ENCODE results near the gene PRLHR.

PRLHR gene

GRCh38 chr10:118570591-118570990 is 24.9 kb downstream of the PRLHR start:
- no peak for TF ChIP-seq CTCF (IDR thresholded peaks at IDR 0.05)

GRCh38 chr10:118569882-118570252 is 25.6 kb downstream of the PRLHR start:
- DNase-seq (ENCODE audit: low spot score): no peak
- no peak for TF ChIP-seq CTCF (IDR thresholded peaks at IDR 0.05)
- H3K27ac ChIP-seq: no peak overlapping the region

More at GRCh38 chr10:118570591-118570990, 24.9 kb downstream of the PRLHR start:
- no peak for DNase-seq (ENCODE audit: low spot score)
- Histone ChIP-seq H3K4me3 (no peak overlapping the region), H3K27ac (no peak overlapping the region)

GRCh38 chr10:118569241-118569881 is 26.1 kb downstream of the PRLHR start:
- TF ChIP-seq CTCF (IDR thresholded peaks at IDR 0.05): no peak
- no peak overlapping the region for H3K4me3 ChIP-seq
- no peak for DNase-seq (ENCODE audit: low spot score)
- no peak overlapping the region for H3K27ac ChIP-seq

More at GRCh38 chr10:118569882-118570252, 25.6 kb downstream of the PRLHR start:
- H3K4me3 ChIP-seq: no peak overlapping the region

- DNase-seq (ENCODE audit: low spot score): no peak
- peak; percentile 78 for TF ChIP-seq CTCF (IDR thresholded peaks at IDR 0.05)
- Histone ChIP-seq H3K4me3 (peak overlapping the region; percentile 24), H3K27ac (no peak overlapping the region)
Measured at GRCh38 chr10:118568327-118568848, 27.1 kb downstream of the PRLHR start.

- no peak for DNase-seq (ENCODE audit: low spot score)
Measured at GRCh38 chr10:118567701-118568248, 27.7 kb downstream of the PRLHR start.

GRCh38 chr10:118566911-118567310 is 28.5 kb downstream of the PRLHR start:
- Histone ChIP-seq H3K4me3 (no peak overlapping the region), H3K27ac (no peak overlapping the region)
- DNase-seq (ENCODE audit: low spot score): no peak
- no peak for TF ChIP-seq CTCF (IDR thresholded peaks at IDR 0.05)

More at GRCh38 chr10:118567701-118568248, 27.7 kb downstream of the PRLHR start:
- no peak for TF ChIP-seq CTCF (IDR thresholded peaks at IDR 0.05)
- Histone ChIP-seq H3K27ac (no peak overlapping the region), H3K4me3 (no peak overlapping the region)
